PC-9 (cell line): ENCODE measurements around the gene ACOX1.
"Not testable (repeated sequence)": the region's sequence is repeated elsewhere in the genome, so short reads cannot be mapped to it uniquely, and the experiment has no call there.

Experiments used
- CTCF ChIP-seq: fragments of 200-600 bp; sonication (generic); conservative IDR thresholded peaks from 2 replicates; pipeline ENCODE4 v1.6.1; 2017; ENCODE audit warnings: mixed run types, antibody characterized with exemption, mild to moderate bottlenecking, moderate library complexity
- EZH2 ChIP-seq: fragments of 200-600 bp; sonication (generic); IDR thresholded peaks from 2 replicates; pipeline ENCODE4 v1.8.0; 2017; ENCODE audit warnings: antibody characterized with exemption, low read depth

GRCh38 chr17:75969044-75969443 is 9.9 kb downstream of the ACOX1 start:
- not testable (repeated sequence) for TF ChIP-seq EZH2, CTCF
